ENCODE results near the gene INTS6.

- no peak for TF ChIP-seq EZH2phosphoT487 (IDR thresholded peaks at IDR 0.05; ENCODE audit: borderline replicate concordance, low read depth, low read length)
- TF ChIP-seq, protein P1, sequence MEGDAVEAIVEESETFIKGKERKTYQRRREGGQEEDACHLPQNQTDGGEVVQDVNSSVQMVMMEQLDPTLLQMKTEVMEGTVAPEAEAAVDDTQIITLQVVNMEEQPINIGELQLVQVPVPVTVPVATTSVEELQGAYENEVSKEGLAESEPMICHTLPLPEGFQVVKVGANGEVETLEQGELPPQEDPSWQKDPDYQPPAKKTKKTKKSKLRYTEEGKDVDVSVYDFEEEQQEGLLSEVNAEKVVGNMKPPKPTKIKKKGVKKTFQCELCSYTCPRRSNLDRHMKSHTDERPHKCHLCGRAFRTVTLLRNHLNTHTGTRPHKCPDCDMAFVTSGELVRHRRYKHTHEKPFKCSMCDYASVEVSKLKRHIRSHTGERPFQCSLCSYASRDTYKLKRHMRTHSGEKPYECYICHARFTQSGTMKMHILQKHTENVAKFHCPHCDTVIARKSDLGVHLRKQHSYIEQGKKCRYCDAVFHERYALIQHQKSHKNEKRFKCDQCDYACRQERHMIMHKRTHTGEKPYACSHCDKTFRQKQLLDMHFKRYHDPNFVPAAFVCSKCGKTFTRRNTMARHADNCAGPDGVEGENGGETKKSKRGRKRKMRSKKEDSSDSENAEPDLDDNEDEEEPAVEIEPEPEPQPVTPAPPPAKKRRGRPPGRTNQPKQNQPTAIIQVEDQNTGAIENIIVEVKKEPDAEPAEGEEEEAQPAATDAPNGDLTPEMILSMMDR (conservative IDR thresholded peaks at IDR 0.05; ENCODE audit: low read length): no peak
These were observed 122.0 kb downstream of the INTS6 start for GRCh38 chr13:51330791-51331190.

Data from OCI-LY7 (cell line).